Transverse colon (tissue), 3 donors: ENCODE measurements around the gene GRIA4.

ENCODE experiments used
- CTCF ChIP-seq, 5 experiments: fragments of 200-600 bp in 3 of 5; fragments of 450-650 bp in 2 of 5; sonication (generic) in 3 of 5; IDR thresholded peaks; 1 replicate in 2 of 5; 2 replicates in 3 of 5; pipeline ENCODE4 v1.5.1; 2016 to 2017; ENCODE audit warnings: antibody characterized with exemption in 5 of 5, inconsistent platforms in 3 of 5, mild to moderate bottlenecking in 2 of 5, moderate library complexity in 1 of 5
- EP300 ChIP-seq: sonication (generic); formaldehyde crosslinking; IDR thresholded peaks from one replicate; pipeline ENCODE4 v1.6.1; 2017; ENCODE audit warnings: antibody characterized with exemption, low read depth
- POLR2A ChIP-seq: fragments of 450-650 bp; IDR thresholded peaks from one replicate; pipeline ENCODE4 v1.6.1; 2016; ENCODE audit warnings: antibody characterized with exemption, mild to moderate bottlenecking, moderate library complexity

- no peak for TF ChIP-seq POLR2A
- no peak for TF ChIP-seq EP300
- TF ChIP-seq CTCF (IDR thresholded peaks at IDR 0.05): no peak
Observed at GRCh38 chr11:105960252-105961245, 350.7 kb downstream of the GRIA4 start.
